H1 (cell line): ENCODE measurements around the gene TMEM147. TPM values are rescaled to one million over a fixed set of nuclear protein-coding genes. Genes with fewer than 3 reads are reported as not detected.

Source experiments
- CTCF ChIA-PET: fragments of 300-600 bp; sonication (Branson Sonifier 250); formaldehyde crosslinking; loops from one replicate; lab custom pipeline; 2021; ENCODE audit not compliant: partially characterized antibody; lab: Charles Lee
- POLR2A ChIA-PET: fragments of 300-600 bp; sonication (Branson Sonifier 250); formaldehyde crosslinking; loops from one replicate; lab custom pipeline; 2021; ENCODE audit warnings: inconsistent platforms; ENCODE audit not compliant: partially characterized antibody; lab: Charles Lee
- DNase-seq, 2 experiments: peaks; one replicate each; pipeline versions ENCODE4 v3.0.0 to v3.0.0-alpha.2; 2010 to 2022; ENCODE audit warnings: low spot score in 2 of 2, low read depth in 1 of 2, mixed read lengths in 1 of 2
- FAIRE-seq: peaks from 2 replicates; lab custom pipeline; 2011; peaks lifted over from hg19 to GRCh38; lab: Jason Lieb, UNC
- H2AFZ ChIP-seq: 2 replicates; pipeline ENCODE4 v1.8.1; 2012; ENCODE audit warnings: low read length, inconsistent platforms
- H2AK5ac ChIP-seq: 2 replicates; pipeline ENCODE4 v1.6.1; 2013; ENCODE audit warnings: low read depth, low read length
- H2BK120ac ChIP-seq: replicated peaks from 2 replicates; pipeline ENCODE3; 2013; ENCODE audit warnings: low read depth, low read length, inconsistent platforms
- H2BK12ac ChIP-seq: 2 replicates; pipeline ENCODE4 v1.6.1; 2013; ENCODE audit warnings: low read depth, low read length
- H2BK15ac ChIP-seq: 2 replicates; pipeline ENCODE4 v1.6.1; 2013; ENCODE audit warnings: low read length
- H2BK20ac ChIP-seq: 2 replicates; pipeline ENCODE4 v1.6.1; 2013; ENCODE audit warnings: low read length
- H2BK5ac ChIP-seq: 2 replicates; pipeline ENCODE4 v1.6.1; 2013; ENCODE audit warnings: low read depth, low read length
- H3K14ac ChIP-seq: 2 replicates; pipeline ENCODE4 v1.6.1; 2013; ENCODE audit warnings: inconsistent platforms; ENCODE audit not compliant: insufficient read length
- H3K18ac ChIP-seq: 2 replicates; pipeline ENCODE4 v1.6.1; 2013; ENCODE audit warnings: low read length; ENCODE audit errors: extremely low read depth
- H3K23ac ChIP-seq: 2 replicates; pipeline ENCODE4 v1.6.1; 2013; ENCODE audit warnings: inconsistent platforms; ENCODE audit not compliant: insufficient read length
- H3K23me2 ChIP-seq: 2 replicates; pipeline ENCODE4 v1.6.1; 2013; ENCODE audit warnings: low read depth, low read length
- H3K27ac ChIP-seq: 2 replicates; pipeline ENCODE4 v1.6.1; 2011; ENCODE audit warnings: low read depth, low read length, inconsistent platforms
- H3K27me3 ChIP-seq, 4 experiments: replicated peaks in 1 of 4; 1 replicate in 1 of 4; 2 replicates in 3 of 4; pipeline versions ENCODE4 v1.6.1 to v1.8.1; 2011 to 2013; ENCODE audit warnings: low read length in 3 of 4, mild to moderate bottlenecking in 3 of 4, inconsistent platforms in 2 of 4, mixed read lengths in 2 of 4, moderate library complexity in 1 of 4; ENCODE audit not compliant: control insufficient read depth in 3 of 4, insufficient read depth in 3 of 4; ENCODE audit errors: extremely low read depth in 1 of 4
- H3K36me3 ChIP-seq, 4 experiments: 2 replicates each; pipeline versions ENCODE4 v1.6.1 to v1.8.1; 2011 to 2013; ENCODE audit warnings: mild to moderate bottlenecking in 4 of 4, low read length in 3 of 4, moderate library complexity in 2 of 4, control low read depth in 1 of 4, inconsistent platforms in 1 of 4; ENCODE audit not compliant: insufficient read depth in 4 of 4, control insufficient read depth in 2 of 4
- H3K4ac ChIP-seq: replicated peaks from 2 replicates; pipeline ENCODE3; 2013; ENCODE audit warnings: low read length, low read depth, mixed read lengths, inconsistent platforms; ENCODE audit not compliant: insufficient read length
- H3K4me1 ChIP-seq, 4 experiments: replicated peaks in 1 of 4; 1 replicate in 1 of 4; 2 replicates in 3 of 4; pipeline versions ENCODE4 v1.6.1 to v1.8.1; 2011 to 2013; ENCODE audit warnings: low read length in 3 of 4, inconsistent platforms in 2 of 4, mixed read lengths in 1 of 4; ENCODE audit not compliant: insufficient read depth in 4 of 4, control insufficient read depth in 3 of 4
- H3K4me2 ChIP-seq, 2 experiments: 2 replicates each; pipeline versions ENCODE4 v1.6.1 to v1.8.1; 2011 to 2013; ENCODE audit warnings: low read depth in 2 of 2, low read length in 2 of 2, control low read depth in 1 of 2, inconsistent platforms in 1 of 2, mild to moderate bottlenecking in 1 of 2; ENCODE audit not compliant: insufficient read depth in 1 of 2
- H3K4me3 ChIP-seq, 4 experiments: fragments of 200-600, 300-600 bp in 1 of 4; sonication (generic), shearing (Covaris generic), sonication (Bioruptor Twin) in 1 of 4; 2 replicates each; pipeline versions ENCODE4 v1.5.1 to v1.8.1; 2011 to 2016; ENCODE audit warnings: low read length in 4 of 4, low read depth in 3 of 4, control low read depth in 2 of 4, inconsistent platforms in 2 of 4, mild to moderate bottlenecking in 2 of 4, mixed read lengths in 1 of 4, moderate library complexity in 1 of 4; ENCODE audit not compliant: insufficient read depth in 2 of 4; ENCODE audit errors: extremely low read depth in 1 of 4
- H3K56ac ChIP-seq: replicated peaks from 2 replicates; pipeline ENCODE3; 2013; ENCODE audit warnings: low read depth, mild to moderate bottlenecking, mixed read lengths, low read length, inconsistent platforms; ENCODE audit not compliant: insufficient read length
- H3K79me1 ChIP-seq: 2 replicates; pipeline ENCODE4 v1.6.1; 2013; ENCODE audit warnings: low read depth, low read length, control low read depth
- H3K79me2 ChIP-seq, 2 experiments: 2 replicates each; pipeline versions ENCODE4 v1.6.1 to v1.8.1; 2012 to 2013; ENCODE audit warnings: low read length in 2 of 2, mild to moderate bottlenecking in 2 of 2, inconsistent platforms in 1 of 2; ENCODE audit not compliant: insufficient read depth in 2 of 2, control insufficient read depth in 1 of 2
- H3K9ac ChIP-seq, 4 experiments: replicated peaks in 1 of 4; 1 replicate in 1 of 4; 2 replicates in 3 of 4; pipeline versions ENCODE4 v1.6.1 to v1.8.1; 2011 to 2013; ENCODE audit warnings: low read depth in 3 of 4, low read length in 3 of 4, control low read depth in 2 of 4, mild to moderate bottlenecking in 2 of 4, moderate library complexity in 2 of 4, inconsistent platforms in 1 of 4; ENCODE audit errors: extremely low read depth in 1 of 4
- H3K9me3 ChIP-seq, 2 experiments: 2 replicates each; pipeline versions ENCODE4 v1.6.1 to v1.8.1; 2012 to 2013; ENCODE audit warnings: mild to moderate bottlenecking in 2 of 2, moderate library complexity in 2 of 2, control low read depth in 1 of 2, inconsistent platforms in 1 of 2, low read depth in 1 of 2, low read length in 1 of 2, mixed read lengths in 1 of 2; ENCODE audit not compliant: insufficient read depth in 2 of 2
- H4K20me1 ChIP-seq, 2 experiments: replicated peaks in 1 of 2; 2 replicates each; pipeline versions ENCODE3 to v1.8.1; 2011 to 2013; ENCODE audit warnings: inconsistent platforms in 2 of 2, low read length in 2 of 2, mild to moderate bottlenecking in 1 of 2; ENCODE audit not compliant: insufficient read depth in 2 of 2, control insufficient read depth in 1 of 2
- H4K5ac ChIP-seq: 2 replicates; pipeline ENCODE4 v1.6.1; 2013; ENCODE audit warnings: low read length, low read depth, mixed read lengths, inconsistent platforms; ENCODE audit not compliant: insufficient read length
- H4K8ac ChIP-seq: 2 replicates; pipeline ENCODE4 v1.8.0; 2013; ENCODE audit warnings: mild to moderate bottlenecking, moderate library complexity, low read length, inconsistent platforms; ENCODE audit not compliant: insufficient read depth; ENCODE audit errors: extremely low read depth
- H4K91ac ChIP-seq: replicated peaks from 2 replicates; pipeline ENCODE3; 2013; ENCODE audit warnings: low read length, mixed read lengths, inconsistent platforms; ENCODE audit not compliant: insufficient read length
- CHD2 ChIP-seq: IDR thresholded peaks from 2 replicates; pipeline ENCODE4 v1.6.1; 2012; ENCODE audit warnings: low read length, improper control_type of control experiment
- EP300 ChIP-seq, 2 experiments: IDR thresholded peaks; 1 replicate in 1 of 2; 2 replicates in 1 of 2; pipeline ENCODE4 v1.6.1; 2011 to 2012; ENCODE audit warnings: low read depth in 2 of 2, low read length in 2 of 2, mild to moderate bottlenecking in 2 of 2, borderline replicate concordance in 1 of 2, inconsistent platforms in 1 of 2, moderate library complexity in 1 of 2
- FOSL1 ChIP-seq: IDR thresholded peaks from 2 replicates; pipeline ENCODE4 v1.6.1; 2011; ENCODE audit warnings: mild to moderate bottlenecking, low read depth, low read length, moderate library complexity; ENCODE audit not compliant: insufficient read depth
- GTF2F1 ChIP-seq: IDR thresholded peaks from 2 replicates; pipeline ENCODE4 v1.6.1; 2012; ENCODE audit warnings: low read depth, low read length, improper control_type of control experiment, borderline replicate concordance
- KDM4A ChIP-seq: IDR thresholded peaks from one replicate; pipeline ENCODE4 v1.7.1; 2012; ENCODE audit warnings: low read depth, mild to moderate bottlenecking, moderate library complexity, low read length, inconsistent platforms; ENCODE audit not compliant: severe bottlenecking
- NRF1 ChIP-seq: IDR thresholded peaks from 2 replicates; pipeline ENCODE4 v1.6.1; 2011; ENCODE audit warnings: mild to moderate bottlenecking, low read depth, low read length, improper control_type of control experiment
- RBBP5 ChIP-seq: IDR thresholded peaks from 2 replicates; pipeline ENCODE4 v1.7.1; 2012; ENCODE audit warnings: low read depth, mild to moderate bottlenecking, inconsistent platforms, low read length, moderate library complexity, borderline replicate concordance
- RXRA ChIP-seq: IDR thresholded peaks from 2 replicates; pipeline ENCODE4 v1.6.1; 2011; ENCODE audit warnings: low read depth, mild to moderate bottlenecking, low read length, moderate library complexity; ENCODE audit not compliant: insufficient read depth
- WGBS, 2 experiments: shearing (Covaris generic) in 1 of 2; methylation state at CpG; one replicate each; pipeline versions ENCODE4 v1.1.6 to v1.1.7; 2013 to 2015; ENCODE audit warnings: low lambda C conversion rate in 2 of 2, mixed read lengths in 2 of 2, inconsistent platforms in 1 of 2, low coverage in 1 of 2, missing lambda C conversion rate in 1 of 2; ENCODE audit not compliant: insufficient replicate concordance in 2 of 2, insufficient coverage in 1 of 2, insufficient read length in 1 of 2; ENCODE audit errors: extremely low coverage in 1 of 2, missing lambda C conversion rate in 1 of 2; 5-methylcytosine and 5-hydroxymethylcytosine counted together
- polyA plus RNA-seq, 7 experiments: library from polyadenylated mRNA; depleted of rRNA in 3 of 7; stranded (reverse) in 5 of 7; unstranded in 2 of 7; fragments of >200 nt in 5 of 7; fragments of 200-250 nt in 2 of 7; gene quantifications; 1 replicate in 5 of 7; 2 replicates in 1 of 7; 4 replicates in 1 of 7; pipeline versions ENCODE4 v1.2.1 to v1.2.3, GENCODE V29; 2011 to 2013; ENCODE audit warnings: missing spikeins in 2 of 7, mixed read lengths in 2 of 7
- total RNA-seq: library from RNA; stranded (reverse); fragmentation: NEBNext Ultra II Directional; extraction: Animal tissue kit (Norgen Biotek cat#: 25700); gene quantifications from 2 replicates; pipeline ENCODE4 v1.2.1, GENCODE V29; 2021
- TF ChIP-seq, protein P1 (sequence below): IDR thresholded peaks from 2 replicates; pipeline ENCODE4 v1.6.1; 2011; ENCODE audit warnings: low read depth, mild to moderate bottlenecking, low read length; ENCODE audit not compliant: insufficient read depth
- TF ChIP-seq, protein P2 (sequence below): IDR thresholded peaks from 2 replicates; pipeline ENCODE4 v1.6.1; 2012; ENCODE audit warnings: inconsistent platforms

TMEM147 gene
- total and polyA plus RNA-seq, 2 of the 8 experiments (the other 6 are each of a cell fraction or from before 2014, with no cell fraction given): 159 to 418 TPM

- Histone ChIP-seq H4K8ac (no peak overlapping the region), H3K4me3 (no peak overlapping the region), H4K20me1 (no peaks in the 10 kb centered on the region), H3K4me2 (no peak overlapping the region), H3K27ac (no peak overlapping the region), H2BK120ac (no peak overlapping the region), H3K27me3 (peaks cover 0 to 20% (median 14%) of the 10 kb centered on the region in 4 experiments; a peak in 6 of 7 replicates), H3K23me2 (peaks cover 4% of the 10 kb centered on the region; the same call in 1 of the 2 replicates), H2AK5ac (no peak overlapping the region), H3K9me3 (no peaks in the 10 kb centered on the region), H3K4ac (no peak overlapping the region), H2BK20ac (no peak overlapping the region), H3K79me1 (no peaks in the 10 kb centered on the region), H2BK12ac (no peak overlapping the region), H3K36me3 (no peaks in the 10 kb centered on the region), H2AFZ (no peak overlapping the region), H2BK15ac (no peak overlapping the region), H3K23ac (no peak overlapping the region), H4K91ac (no peak overlapping the region), H3K14ac (no peak overlapping the region), H3K9ac (no peak overlapping the region), H3K4me1 (peaks cover 0 to 21% (median 11%) of the 10 kb centered on the region in 4 experiments; a peak in 6 of 7 replicates), H3K79me2 (no peaks in the 10 kb centered on the region), H4K5ac (no peak overlapping the region), H3K18ac (no peak overlapping the region), H2BK5ac (no peak overlapping the region), H3K56ac (no peak overlapping the region)
- WGBS, 2 experiments: 88% methylated on average over 18 of the region's 19 CpGs; no CpG with 5 or more reads in 1 of the 2 experiments
- POLR2A ChIA-PET: interaction anchor here (0.8 to 1.6 kb wide), 7 partner anchors 9 to 34 kb away, joined by 3 to 4 read pairs (median 3); no protein-coding TSS in a partner anchor
- CTCF ChIA-PET: interaction anchor here (1.1 to 2.9 kb wide), 4 partner anchors 8 to 35 kb away, joined by 3 to 14 read pairs (median 6); no protein-coding TSS in a partner anchor
- FAIRE-seq (no peak), DNase-seq (no peak)
- TF ChIP-seq, protein P1, sequence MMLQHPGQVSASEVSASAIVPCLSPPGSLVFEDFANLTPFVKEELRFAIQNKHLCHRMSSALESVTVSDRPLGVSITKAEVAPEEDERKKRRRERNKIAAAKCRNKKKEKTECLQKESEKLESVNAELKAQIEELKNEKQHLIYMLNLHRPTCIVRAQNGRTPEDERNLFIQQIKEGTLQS: no peak
- TF ChIP-seq, protein P2, sequence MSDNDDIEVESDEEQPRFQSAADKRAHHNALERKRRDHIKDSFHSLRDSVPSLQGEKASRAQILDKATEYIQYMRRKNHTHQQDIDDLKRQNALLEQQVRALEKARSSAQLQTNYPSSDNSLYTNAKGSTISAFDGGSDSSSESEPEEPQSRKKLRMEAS: no peak
- no peak for TF ChIP-seq FOSL1
- TF ChIP-seq KDM4A: no peak
- TF ChIP-seq EP300 (IDR thresholded peaks at IDR 0.05; ENCODE audit: borderline replicate concordance in 1 of 2, low read depth in 2 of 2, low read length in 2 of 2): no peak
- no peak for TF ChIP-seq RBBP5
- TF ChIP-seq RXRA: no peak
- TF ChIP-seq NRF1: no peak
- TF ChIP-seq GTF2F1: no peak
- no peak for TF ChIP-seq CHD2
These were observed 15.9 kb upstream of the TMEM147 start for GRCh38 chr19:35529241-35530218.
